K562 (cell line): ENCODE data around the gene MYO9A. TPM values are rescaled to one million over a fixed set of nuclear protein-coding genes. Genes with fewer than 3 reads are reported as not detected.

Experiments used
- ATAC-seq: fragments of 200-7000 bp; cut with Tn5 transposase; 3 replicates; pipeline ENCODE4 v1.9.1; 2020; ENCODE audit warnings: moderate library complexity
- BruUV-seq: library from RNA; stranded (reverse); fragments of 400-500 nt; replicated peaks from 2 replicates; lab custom pipeline; 2021; lab: Mats Ljungman, UMichigan
- CTCF ChIA-PET: fragments of 300-600 bp; formaldehyde crosslinking; extraction: SDS; loops from one replicate; lab custom pipeline; 2021; ENCODE audit warnings: low intra/inter-chr PET ratio; lab: Yijun Ruan, JAX
- POLR2A ChIA-PET: fragments of 300-600, 350-650 bp; sonication (Branson Sonifier 250); formaldehyde crosslinking; extraction: SDS; loops from one replicate; lab custom pipeline; 2021; ENCODE audit warnings: antibody characterized with exemption, inconsistent platforms; lab: Yijun Ruan, JAX
- DNase-seq, 4 experiments: peaks; one replicate each; pipeline versions ENCODE4 v3.0.0 to v3.0.0-alpha.2; 2011 to 2018; ENCODE audit warnings: low spot score in 3 of 4, mixed read lengths in 3 of 4; ENCODE audit errors: extremely low read depth in 1 of 4
- FAIRE-seq: peaks from 2 replicates; lab custom pipeline; 2011; peaks lifted over from hg19 to GRCh38; lab: Jason Lieb, UNC
- H2AFZ ChIP-seq: 2 replicates; pipeline ENCODE4 v1.6.0; 2011; ENCODE audit warnings: low read depth, low read length, control low read depth, inconsistent platforms
- H3K27ac ChIP-seq: fragments of 200-600 bp; 3 replicates; pipeline ENCODE4 v1.8.0; 2011; ENCODE audit warnings: low read depth, mild to moderate bottlenecking, control low read depth, inconsistent platforms, low read length, moderate library complexity, mixed read lengths; ENCODE audit errors: extremely low read depth
- H3K27me3 ChIP-seq, 2 experiments: fragments of 300-600 bp in 1 of 2; 2 replicates in 1 of 2; 3 replicates in 1 of 2; pipeline versions ENCODE4 v1.6.0 to v1.8.0; 2011; ENCODE audit warnings: inconsistent platforms in 2 of 2, low read length in 2 of 2, mild to moderate bottlenecking in 1 of 2, mixed read lengths in 1 of 2, moderate library complexity in 1 of 2; ENCODE audit not compliant: control insufficient read depth in 2 of 2, insufficient read depth in 2 of 2
- H3K36me3 ChIP-seq: fragments of 300-600 bp; 3 replicates; pipeline ENCODE4 v1.8.0; 2011; ENCODE audit warnings: mild to moderate bottlenecking, low read length, inconsistent platforms; ENCODE audit not compliant: control insufficient read depth, insufficient read depth
- H3K4me1 ChIP-seq, 2 experiments: fragments of 200-600 bp in 1 of 2; replicated peaks in 1 of 2; 2 replicates in 1 of 2; 3 replicates in 1 of 2; pipeline versions ENCODE4 v1.5.1 to v1.8.0; 2011; ENCODE audit warnings: inconsistent platforms in 2 of 2, low read length in 2 of 2, mild to moderate bottlenecking in 1 of 2, mixed read lengths in 1 of 2, moderate library complexity in 1 of 2; ENCODE audit not compliant: control insufficient read depth in 2 of 2, insufficient read depth in 2 of 2
- H3K4me2 ChIP-seq: 2 replicates; pipeline ENCODE4 v1.6.1; 2011; ENCODE audit warnings: low read length, control low read depth, inconsistent platforms, mixed read lengths; ENCODE audit not compliant: insufficient read depth
- H3K4me3 ChIP-seq: fragments of 200-600 bp; sonication (generic), shearing (Covaris generic); 2 replicates; pipeline ENCODE4 v1.5.1; 2016; ENCODE audit warnings: control low read depth, inconsistent platforms
- H3K79me2 ChIP-seq: fragments of 200-600 bp; 3 replicates; pipeline ENCODE4 v1.8.0; 2011; ENCODE audit warnings: low read length, inconsistent platforms; ENCODE audit not compliant: control insufficient read depth, insufficient read depth
- H3K9ac ChIP-seq, 2 experiments: 2 replicates each; pipeline versions ENCODE4 v1.6.0 to v1.6.1; 2011; ENCODE audit warnings: low read depth in 2 of 2, low read length in 2 of 2, control low read depth in 1 of 2, inconsistent platforms in 1 of 2, mild to moderate bottlenecking in 1 of 2, mixed read lengths in 1 of 2; ENCODE audit not compliant: insufficient read depth in 1 of 2
- H3K9me1 ChIP-seq: one replicate; pipeline ENCODE4 v1.6.0; 2011; ENCODE audit warnings: inconsistent platforms, mild to moderate bottlenecking, low read length, moderate library complexity; ENCODE audit not compliant: control insufficient read depth, insufficient read depth
- H3K9me3 ChIP-seq: replicated peaks from 2 replicates; pipeline ENCODE4 v1.5.1; 2011; ENCODE audit warnings: low read depth, low read length, inconsistent platforms; ENCODE audit not compliant: control insufficient read depth, insufficient read depth
- H4K20me1 ChIP-seq: replicated peaks from 2 replicates; pipeline ENCODE4 v1.6.1; 2011; ENCODE audit warnings: low read length, inconsistent platforms, mixed read lengths; ENCODE audit not compliant: control insufficient read depth, insufficient read depth
- ATF6 ChIP-seq: sonication (generic); formaldehyde crosslinking; IDR thresholded peaks from 2 replicates; pipeline ENCODE4 v1.4.0; 2020; ENCODE audit warnings: mild to moderate bottlenecking, missing genetic modification reagents
- FOXO4 ChIP-seq: fragments of 450-650 bp; formaldehyde crosslinking; IDR thresholded peaks from 2 replicates; pipeline ENCODE4 v1.4.0; 2020; ENCODE audit warnings: mild to moderate bottlenecking, moderate library complexity
- GABPB1 ChIP-seq: sonication (generic); formaldehyde crosslinking; IDR thresholded peaks from 2 replicates; pipeline ENCODE4 v1.8.0; 2022; ENCODE audit warnings: mild to moderate bottlenecking, missing genetic modification reagents
- GTF2E2 ChIP-seq: fragments of 200-800 bp; sonication (Bioruptor generic); IDR thresholded peaks from 2 replicates; pipeline ENCODE4 v1.6.1; 2016; ENCODE audit warnings: missing genetic modification characterization, missing compliant biosample characterization
- HMG20B ChIP-seq: fragments of 250-450 bp; sonication (Bioruptor Pico); IDR thresholded peaks from 2 replicates; pipeline ENCODE4 v1.5.0; 2021; ENCODE audit warnings: mild to moderate bottlenecking
- HNRNPL ChIP-seq: fragments of 200-400 bp; formaldehyde crosslinking; IDR thresholded peaks from 2 replicates; pipeline ENCODE4 v1.6.1; 2017; ENCODE audit warnings: low read depth, mild to moderate bottlenecking, low read length
- ILK ChIP-seq: fragments of 450-650 bp; IDR thresholded peaks from 2 replicates; pipeline ENCODE4 v1.6.1; 2016; ENCODE audit warnings: missing genetic modification characterization, low read depth, mild to moderate bottlenecking, missing compliant biosample characterization, moderate library complexity, borderline replicate concordance
- MEF2D ChIP-seq: conservative IDR thresholded peaks from 2 replicates; pipeline ENCODE4 v1.6.1; 2016; ENCODE audit warnings: low read depth, missing genetic modification characterization, missing compliant biosample characterization
- NFATC3 ChIP-seq: fragments of 450-650 bp; IDR thresholded peaks from 2 replicates; pipeline ENCODE4 v1.6.1; 2017; ENCODE audit warnings: mild to moderate bottlenecking
- SMC3 ChIP-seq: conservative IDR thresholded peaks from 2 replicates; pipeline ENCODE4 v1.6.1; 2011; ENCODE audit warnings: low read depth, low read length, improper control_type of control experiment; ENCODE audit not compliant: insufficient read depth
- SRSF9 ChIP-seq: fragments of 200-400 bp; formaldehyde crosslinking; IDR thresholded peaks from 2 replicates; pipeline ENCODE4 v1.6.1; 2017; ENCODE audit warnings: low read depth, low read length, borderline replicate concordance
- THRB ChIP-seq: fragments of 450-650 bp; formaldehyde crosslinking; conservative IDR thresholded peaks from 2 replicates; pipeline ENCODE4 v1.4.0; 2022; ENCODE audit warnings: mild to moderate bottlenecking, missing genetic modification characterization
- ZBTB2 ChIP-seq: fragments of 450-650 bp; IDR thresholded peaks from 2 replicates; pipeline ENCODE4 v1.6.1; 2016; ENCODE audit warnings: antibody characterized with exemption
- WGBS: fragments of 100-300 bp; shearing (Covaris generic); methylation state at CpG from one replicate; pipeline ENCODE4 v1.1.6; 2016; ENCODE audit warnings: low coverage, mixed read lengths; ENCODE audit not compliant: insufficient coverage; ENCODE audit errors: missing lambda C conversion rate; 5-methylcytosine and 5-hydroxymethylcytosine counted together
- in situ Hi-C: fragments of 300-500 bp; cut with MboI; formaldehyde crosslinking; loops from 4 replicates; pipeline ENCODE4 v1.15.0; 2018; ENCODE audit warnings: inconsistent platforms, mixed read lengths
- intact Hi-C: fragments of 100-400 bp; cut with micrococcal nuclease; formaldehyde crosslinking; loops from 2 replicates; pipeline ENCODE4 v1.14.2; 2022
- polyA plus RNA-seq, 8 experiments: library from polyadenylated mRNA; depleted of rRNA in 4 of 8; stranded (reverse) in 5 of 8; unstranded in 3 of 8; fragments of >200 nt; fragmentation: Nextera tagmentation in 2 of 8; fragmentation: Illumina TruSeq in 1 of 8; extraction: Ambion mirVana in 2 of 8; extraction: Trizol in 1 of 8; gene quantifications; 2 replicates each; pipeline versions ENCODE4 v1.2.1 to v1.2.3, GENCODE V29; 2011 to 2014; ENCODE audit warnings: inconsistent platforms in 1 of 8, missing spikeins in 1 of 8
- total RNA-seq, 7 experiments: library from RNA; depleted of rRNA in 6 of 7; stranded (reverse); fragments of >200 nt in 6 of 7; fragmentation: Illumina TruSeq in 2 of 7; extraction: Trizol in 2 of 7; gene quantifications; 2 replicates each; pipeline versions ENCODE4 v1.2.1 to v1.2.3, GENCODE V29; 2011 to 2021; ENCODE audit warnings: low replicate concordance in 1 of 7
- TF ChIP-seq, protein P1 (sequence below): fragments of 200-800 bp; sonication (Bioruptor generic); IDR thresholded peaks from 2 replicates; pipeline ENCODE4 v1.6.1; 2017; ENCODE audit warnings: missing genetic modification characterization, missing compliant biosample characterization

MYO9A gene
- total and polyA plus RNA-seq, 9 of the 15 experiments (the other 6 are each of a cell fraction or from before 2014, with no cell fraction given): 1.9 to 15.4 (median 5.8) TPM

GRCh38 chr15:71779073-71779797 is 338.7 kb downstream of the MYO9A start:
- H3K9me3 ChIP-seq: no peaks in the 10 kb centered on the region
- TF ChIP-seq SMC3 (no peak), ILK (tag) (no peak), FOXO4 (no peak), MEF2D (no peak), SRSF9 (no peak), GTF2E2 (no peak), HNRNPL (no peak), NFATC3 (no peak), ATF6 (CRISPR knock-in tag) (no peak), ZBTB2 (no peak), THRB (CRISPR knock-in tag) (no peak), HMG20B (CRISPR knock-in tag) (no peak), GABPB1 (CRISPR knock-in tag) (no peak)
- TF ChIP-seq, protein P1, sequence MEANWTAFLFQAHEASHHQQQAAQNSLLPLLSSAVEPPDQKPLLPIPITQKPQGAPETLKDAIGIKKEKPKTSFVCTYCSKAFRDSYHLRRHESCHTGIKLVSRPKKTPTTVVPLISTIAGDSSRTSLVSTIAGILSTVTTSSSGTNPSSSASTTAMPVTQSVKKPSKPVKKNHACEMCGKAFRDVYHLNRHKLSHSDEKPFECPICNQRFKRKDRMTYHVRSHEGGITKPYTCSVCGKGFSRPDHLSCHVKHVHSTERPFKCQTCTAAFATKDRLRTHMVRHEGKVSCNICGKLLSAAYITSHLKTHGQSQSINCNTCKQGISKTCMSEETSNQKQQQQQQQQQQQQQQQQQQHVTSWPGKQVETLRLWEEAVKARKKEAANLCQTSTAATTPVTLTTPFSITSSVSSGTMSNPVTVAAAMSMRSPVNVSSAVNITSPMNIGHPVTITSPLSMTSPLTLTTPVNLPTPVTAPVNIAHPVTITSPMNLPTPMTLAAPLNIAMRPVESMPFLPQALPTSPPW (CRISPR knock-in tag): no peak
- no peak overlapping the region for H3K4me3 ChIP-seq
- intact Hi-C loops: no loop called here
- CTCF ChIA-PET: interaction anchor here (1.7 kb wide), 1 partner anchor 377 kb away, joined by 6 read pairs; no protein-coding TSS in a partner anchor
- H3K36me3 ChIP-seq: no peaks in the 10 kb centered on the region
- H3K27me3 ChIP-seq: peaks cover 30 to 43% of the 10 kb centered on the region in 2 experiments
- in situ Hi-C loops: no loop called here
- no peak overlapping the region for H3K4me2 ChIP-seq
- no peak overlapping the region for H3K9ac ChIP-seq
- H3K27ac ChIP-seq: no peak overlapping the region
- FAIRE-seq: no peak
- no peak for ATAC-seq
- H2AFZ ChIP-seq: no peak overlapping the region
- H4K20me1 ChIP-seq: peaks cover 4% of the 10 kb centered on the region; the same call in 1 of the 2 replicates
- H3K9me1 ChIP-seq: no peaks in the 10 kb centered on the region
- H3K79me2 ChIP-seq: no peaks in the 10 kb centered on the region
- WGBS: 0% methylated on average over 6 of the region's 6 CpGs
- no peak for DNase-seq
- no TSS peak for BruUV-seq
- POLR2A ChIA-PET: no interaction called here
- no peaks in the 10 kb centered on the region for H3K4me1 ChIP-seq
